Stimulated activated naive B cell treated with anti-CD40 and anti-IgM and Interleukin-4, amounts not matched to agents 10 μg/mL and 1 μg/mL and 100 μg/mL, for 72 hours (primary cell): ENCODE results near the gene ADCY4.

ENCODE experiments used
- ATAC-seq, 2 donors: fragments of 150-1000 bp; cut with Tn5 transposase; replicated peaks; 2 replicates each; pipeline ENCODE4 v1.10.0; 2021; ENCODE audit warnings: moderate library complexity in 1 of 2
- DNase-seq: peaks from one replicate; pipeline ENCODE4 v3.0.0; 2021
- H3K27ac Mint-ChIP-seq: one replicate; pipeline ENCODE4 v1.8.0; 2022; ENCODE audit warnings: mild to moderate bottlenecking, mixed read lengths
- H3K27me3 Mint-ChIP-seq, 2 donors: one replicate each; pipeline ENCODE4 v1.8.0; 2022; ENCODE audit warnings: mixed read lengths in 2 of 2
- H3K36me3 Mint-ChIP-seq, 2 donors: one replicate each; pipeline ENCODE4 v1.8.0; 2022; ENCODE audit warnings: mixed read lengths in 2 of 2, mild to moderate bottlenecking in 1 of 2
- H3K4me1 Mint-ChIP-seq, 2 donors: one replicate each; pipeline ENCODE4 v1.8.0; 2022; ENCODE audit warnings: mixed read lengths in 2 of 2, mild to moderate bottlenecking in 1 of 2
- H3K4me3 Mint-ChIP-seq, 2 donors: one replicate each; pipeline ENCODE4 v1.8.0; 2022; ENCODE audit warnings: mild to moderate bottlenecking in 2 of 2, mixed read lengths in 2 of 2, moderate library complexity in 1 of 2
- H3K9me3 Mint-ChIP-seq, 2 donors: one replicate each; pipeline ENCODE4 v1.8.0; 2022; ENCODE audit warnings: mixed read lengths in 2 of 2, mild to moderate bottlenecking in 1 of 2

ADCY4 gene

DNA sequence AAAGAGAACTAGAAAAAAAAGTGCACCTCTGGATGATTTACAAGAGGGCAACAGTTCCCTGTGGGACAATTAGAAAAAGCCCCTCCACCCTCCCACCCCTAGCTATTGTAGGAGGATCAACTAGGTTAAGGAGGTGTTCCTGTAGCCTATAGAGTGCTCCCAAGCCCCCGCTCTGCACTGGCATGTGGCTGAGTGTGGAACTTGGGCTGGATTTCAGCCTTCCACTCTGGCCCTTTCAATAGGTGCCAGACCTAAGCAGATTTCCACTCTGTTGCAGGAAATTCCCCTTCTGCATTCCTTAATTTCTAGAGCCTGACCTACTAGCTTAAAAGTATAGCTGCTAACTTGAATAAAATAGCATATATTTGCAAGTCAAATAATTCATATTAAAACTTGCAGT, 35.9 kb upstream of the ADCY4 start:
- H3K36me3 Mint-ChIP-seq, result no peaks in the 10 kb centered on the region
- ATAC-seq (no peak), DNase-seq (no peak)
- H3K4me3 Mint-ChIP-seq, result no peak overlapping the region
- H3K27me3 Mint-ChIP-seq, result peaks cover 13 to 14% of the 10 kb centered on the region in 2 donors
- no peaks in the 10 kb centered on the region for H3K9me3 Mint-ChIP-seq
- no peak overlapping the region for H3K27ac Mint-ChIP-seq
- H3K4me1 Mint-ChIP-seq, result peaks cover 24 to 28% of the 10 kb centered on the region in 2 donors

DNA sequence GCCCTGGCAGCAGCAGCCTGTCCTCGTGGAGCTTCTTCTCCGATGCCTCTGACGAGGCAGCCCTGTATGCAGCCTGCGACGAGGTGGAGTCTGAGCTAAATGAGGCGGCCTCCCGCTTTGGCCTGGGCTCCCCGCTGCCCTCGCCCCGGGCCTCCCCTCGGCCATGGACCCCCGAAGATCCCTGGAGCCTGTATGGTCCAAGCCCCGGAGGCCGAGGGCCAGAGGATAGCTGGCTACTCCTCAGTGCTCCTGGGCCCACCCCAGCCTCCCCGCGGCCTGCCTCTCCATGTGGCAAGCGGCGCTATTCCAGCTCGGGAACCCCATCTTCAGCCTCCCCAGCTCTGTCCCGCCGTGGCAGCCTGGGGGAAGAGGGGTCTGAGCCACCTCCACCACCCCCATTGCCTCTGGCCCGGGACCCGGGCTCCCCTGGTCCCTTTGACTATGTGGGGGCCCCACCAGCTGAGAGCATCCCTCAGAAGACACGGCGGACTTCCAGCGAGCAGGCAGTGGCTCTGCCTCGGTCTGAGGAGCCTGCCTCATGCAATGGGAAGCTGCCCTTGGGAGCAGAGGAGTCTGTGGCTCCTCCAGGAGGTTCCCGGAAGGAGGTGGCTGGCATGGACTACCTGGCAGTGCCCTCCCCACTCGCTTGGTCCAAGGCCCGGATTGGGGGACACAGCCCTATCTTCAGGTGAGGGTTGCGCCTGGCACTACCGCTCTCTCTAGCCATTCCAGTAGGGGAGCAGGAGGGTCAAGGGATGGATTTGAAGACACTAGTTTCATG, 35.2 kb upstream of the ADCY4 start:
- H3K36me3 Mint-ChIP-seq, result no peaks in the 10 kb centered on the region
- ATAC-seq (no peak), DNase-seq (no peak)
- no peak overlapping the region for H3K4me3 Mint-ChIP-seq
- no peak overlapping the region for H3K27ac Mint-ChIP-seq
- H3K4me1 Mint-ChIP-seq, result peaks cover 26 to 35% of the 10 kb centered on the region in 2 donors
- H3K9me3 Mint-ChIP-seq, result no peaks in the 10 kb centered on the region
- peaks cover 8 to 12% of the 10 kb centered on the region in 2 donors for H3K27me3 Mint-ChIP-seq

DNA sequence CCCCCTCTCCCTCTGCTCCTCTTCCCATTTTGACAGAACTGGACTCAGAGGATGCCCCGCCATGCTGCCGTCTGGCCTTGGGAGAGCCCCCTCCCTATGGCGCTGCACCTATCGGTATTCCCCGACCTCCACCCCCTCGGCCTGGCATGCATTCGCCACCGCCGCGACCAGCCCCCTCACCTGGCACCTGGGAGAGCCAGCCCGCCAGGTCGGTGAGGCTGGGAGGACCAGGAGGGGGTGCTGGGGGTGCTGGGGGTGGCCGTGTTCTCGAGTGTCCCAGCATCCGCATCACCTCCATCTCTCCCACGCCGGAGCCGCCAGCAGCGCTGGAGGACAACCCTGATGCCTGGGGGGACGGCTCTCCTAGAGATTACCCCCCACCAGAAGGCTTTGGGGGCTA, 34.6 kb upstream of the ADCY4 start:
- no peaks in the 10 kb centered on the region for H3K36me3 Mint-ChIP-seq
- ATAC-seq (no peak), DNase-seq (no peak)
- no peaks in the 10 kb centered on the region for H3K9me3 Mint-ChIP-seq
- peaks cover 26 to 38% of the 10 kb centered on the region in 2 donors for H3K4me1 Mint-ChIP-seq
- H3K27ac Mint-ChIP-seq, result no peak overlapping the region
- H3K27me3 Mint-ChIP-seq, result peaks cover 5 to 12% of the 10 kb centered on the region in 2 donors
- peak overlapping the region; percentile 51 to 78 for H3K4me3 Mint-ChIP-seq

DNA sequence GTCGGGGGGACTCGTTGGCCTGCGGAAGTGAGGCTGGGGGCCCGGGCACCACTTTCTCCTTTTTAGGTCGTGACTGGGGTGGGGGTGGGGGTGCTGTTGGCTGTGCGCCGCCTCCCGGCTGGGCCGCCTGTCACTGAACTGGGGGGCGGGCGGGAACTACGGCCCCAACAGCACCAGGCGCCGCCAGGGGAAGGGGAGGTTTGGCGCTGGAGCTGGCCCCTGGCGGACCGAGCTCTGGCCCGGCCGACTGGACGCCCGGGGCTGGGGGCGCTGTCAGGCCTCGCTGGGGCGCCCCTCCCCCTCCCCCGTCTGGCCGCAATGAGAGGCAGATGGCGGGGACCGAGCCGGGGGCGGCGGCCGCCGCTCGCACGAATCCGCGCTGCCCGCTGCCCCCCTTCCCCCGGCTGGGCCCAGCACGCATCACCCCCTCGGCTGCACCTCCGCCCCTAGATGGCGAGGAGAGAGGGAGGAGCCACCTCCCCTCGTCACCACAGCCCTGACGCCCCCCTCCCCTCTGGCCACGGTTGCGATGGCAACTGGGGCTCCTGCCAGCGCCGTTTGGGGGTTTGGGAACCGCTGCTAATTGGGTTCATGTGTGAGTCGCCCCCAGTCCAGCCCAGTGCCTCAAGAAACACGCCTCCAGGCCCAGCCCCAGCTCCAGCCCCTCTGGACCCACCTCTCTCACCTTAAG, 33.8 kb upstream of the ADCY4 start:
- Mint-ChIP-seq H3K4me1 (peaks cover 26 to 38% of the 10 kb centered on the region in 2 donors), H3K36me3 (no peaks in the 10 kb centered on the region), H3K27ac (peak overlapping the region; percentile 88), H3K9me3 (no peaks in the 10 kb centered on the region), H3K27me3 (peaks cover 5 to 12% of the 10 kb centered on the region in 2 donors), H3K4me3 (peak overlapping the region; percentile 78 to 80)
- DNase-seq, result peak; percentile 23
- peak in 1 of 2 donors; percentile 8 for ATAC-seq

DNA sequence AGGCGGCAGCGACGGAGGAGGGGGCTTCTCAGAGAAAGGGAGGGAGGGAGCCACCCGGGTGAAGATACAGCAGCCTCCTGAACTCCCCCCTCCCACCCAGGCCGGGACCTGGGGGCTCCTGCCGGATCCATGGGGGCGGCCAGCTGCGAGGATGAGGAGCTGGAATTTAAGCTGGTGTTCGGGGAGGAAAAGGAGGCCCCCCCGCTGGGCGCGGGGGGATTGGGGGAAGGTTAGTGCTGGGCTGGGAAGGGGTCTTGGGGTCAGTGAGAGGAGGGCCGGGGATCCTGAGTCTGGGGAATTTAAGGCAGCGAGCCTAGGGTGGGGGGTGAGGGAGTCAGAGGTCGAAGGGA, 33.3 kb upstream of the ADCY4 start:
- H3K27ac Mint-ChIP-seq, result peak overlapping the region; percentile 88
- peaks cover 5 to 12% of the 10 kb centered on the region in 2 donors for H3K27me3 Mint-ChIP-seq
- H3K9me3 Mint-ChIP-seq, result no peaks in the 10 kb centered on the region
- H3K4me3 Mint-ChIP-seq, result peak overlapping the region; percentile 77 to 80
- ATAC-seq (no peak), DNase-seq (no peak)
- no peaks in the 10 kb centered on the region for H3K36me3 Mint-ChIP-seq
- H3K4me1 Mint-ChIP-seq, result peaks cover 26 to 38% of the 10 kb centered on the region in 2 donors

DNA sequence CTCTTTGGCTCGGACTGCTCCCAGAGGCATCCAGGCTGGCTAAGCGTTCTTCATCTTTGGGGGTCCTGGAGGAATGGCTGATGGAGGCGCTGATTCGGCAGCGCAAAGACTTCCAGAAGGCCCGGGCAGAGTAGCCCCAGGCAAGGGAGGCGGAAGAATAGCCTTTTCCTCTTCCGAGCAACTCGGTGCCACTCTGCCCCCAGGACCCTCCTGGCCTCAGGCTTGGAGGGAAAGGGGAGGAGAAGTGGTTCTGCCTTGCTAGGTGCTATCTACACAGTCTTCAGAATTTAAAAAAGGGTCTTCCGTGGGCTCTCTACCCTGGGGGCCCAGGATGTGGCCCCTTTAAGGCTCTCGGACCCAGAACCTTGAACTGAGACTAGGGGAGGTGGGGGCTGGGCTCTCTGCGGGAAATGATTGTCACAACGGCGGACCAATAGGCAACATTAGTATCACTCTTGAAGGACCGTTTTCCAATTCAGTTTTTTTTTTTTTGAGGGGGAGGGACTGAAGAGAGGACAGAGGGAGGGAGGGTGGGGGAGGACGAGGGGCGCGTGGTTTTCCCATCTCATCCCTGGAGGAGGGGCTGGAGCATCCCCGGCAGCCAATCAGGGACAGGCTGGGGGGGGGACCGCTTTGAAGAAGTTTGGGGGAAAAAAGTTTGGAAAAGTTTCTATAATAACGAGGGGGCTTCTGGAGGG, 32.8 kb upstream of the ADCY4 start, which contains the start of gene NFATC4:
NFATC4 (plus strand) TSS at position 671 of the 698 bp plus-strand sequence. CDS start 157 bp downstream, outside the sequence.
- Mint-ChIP-seq H3K4me3 (peak within 1 kb of the TSS; percentile 78 to 80), H3K27ac (peak within 1 kb of the TSS; percentile 88), H3K36me3 (no peaks in the 10 kb centered on the region), H3K9me3 (no peaks in the 10 kb centered on the region), H3K27me3 (peaks cover 5 to 12% of the 10 kb centered on the region in 2 donors), H3K4me1 (peaks cover 26 to 38% of the 10 kb centered on the region in 2 donors)
- DNase-seq (peak; percentile 16), ATAC-seq (peak; percentile 13 to 35)

DNA sequence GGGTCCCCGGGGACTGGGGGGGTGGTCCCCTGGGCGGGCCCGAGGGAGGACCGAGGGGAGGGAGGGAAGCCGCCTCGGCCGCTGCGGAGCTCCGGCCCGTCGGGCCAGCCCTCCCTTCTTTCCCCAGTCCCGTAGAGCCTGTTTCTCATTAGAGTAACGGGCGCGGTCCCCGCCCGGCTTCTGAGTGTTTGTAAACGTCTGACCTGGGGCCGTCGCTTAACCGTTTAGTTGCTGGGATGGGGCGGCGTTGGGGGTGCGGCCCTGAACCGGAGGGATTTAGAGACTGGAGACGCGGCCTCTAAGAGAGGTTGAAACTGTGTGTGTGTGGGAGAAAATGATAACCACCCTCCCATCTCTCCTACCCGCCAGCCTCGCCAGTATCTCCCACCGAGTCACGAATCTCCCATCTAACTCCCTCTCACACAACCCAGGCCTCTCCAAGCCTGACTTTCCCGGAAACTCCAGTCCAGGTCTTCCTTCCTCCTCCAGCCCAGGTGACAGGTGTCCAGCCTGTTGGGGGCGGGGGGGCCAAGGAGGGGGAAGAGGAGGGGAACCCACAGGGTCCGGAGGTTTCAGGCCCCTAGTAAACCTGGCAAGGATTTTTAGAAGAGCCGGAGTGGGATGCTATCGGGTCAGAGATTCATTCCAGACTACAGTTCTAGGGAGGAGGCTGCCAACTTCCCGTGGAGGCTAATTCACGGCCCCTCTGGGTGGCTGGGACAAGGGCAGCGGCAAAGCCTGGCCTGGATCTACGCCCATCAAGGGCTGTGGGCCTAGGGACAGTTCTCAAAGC, 32.0 kb upstream of the ADCY4 start:
- peaks cover 26 to 38% of the 10 kb centered on the region in 2 donors for H3K4me1 Mint-ChIP-seq
- peak overlapping the region; percentile 66 for H3K27ac Mint-ChIP-seq
- H3K27me3 Mint-ChIP-seq, result peaks cover 8 to 12% of the 10 kb centered on the region in 2 donors
- peak overlapping the region; percentile 77 to 80 for H3K4me3 Mint-ChIP-seq
- DNase-seq (peak; percentile 91), ATAC-seq (peak; percentile 83 to 85)
- H3K9me3 Mint-ChIP-seq, result no peaks in the 10 kb centered on the region
- no peaks in the 10 kb centered on the region for H3K36me3 Mint-ChIP-seq

DNA sequence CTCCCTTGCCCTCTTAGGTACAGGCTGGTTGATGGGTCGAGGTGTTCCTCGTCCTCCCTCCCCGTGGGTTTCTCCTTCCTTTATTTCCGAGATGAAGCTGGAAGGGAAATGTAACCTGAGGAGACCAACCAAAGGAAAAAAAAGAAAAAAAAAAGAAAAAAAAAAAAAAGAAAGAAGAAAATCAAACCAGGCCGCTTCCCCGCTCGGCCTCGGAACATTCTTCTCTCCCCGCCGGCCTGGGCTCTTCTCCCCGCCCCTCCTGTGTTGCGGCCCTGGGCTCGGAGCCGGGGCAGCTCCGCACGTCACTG, 31.5 kb upstream of the ADCY4 start:
- H3K4me1 Mint-ChIP-seq, result peaks cover 26 to 38% of the 10 kb centered on the region in 2 donors
- H3K4me3 Mint-ChIP-seq, result peak overlapping the region; percentile 77 to 80
- DNase-seq (no peak), ATAC-seq (no peak)
- H3K27me3 Mint-ChIP-seq, result peaks cover 12 to 13% of the 10 kb centered on the region in 2 donors
- H3K36me3 Mint-ChIP-seq, result no peaks in the 10 kb centered on the region
- no peak overlapping the region for H3K27ac Mint-ChIP-seq
- no peaks in the 10 kb centered on the region for H3K9me3 Mint-ChIP-seq

DNA sequence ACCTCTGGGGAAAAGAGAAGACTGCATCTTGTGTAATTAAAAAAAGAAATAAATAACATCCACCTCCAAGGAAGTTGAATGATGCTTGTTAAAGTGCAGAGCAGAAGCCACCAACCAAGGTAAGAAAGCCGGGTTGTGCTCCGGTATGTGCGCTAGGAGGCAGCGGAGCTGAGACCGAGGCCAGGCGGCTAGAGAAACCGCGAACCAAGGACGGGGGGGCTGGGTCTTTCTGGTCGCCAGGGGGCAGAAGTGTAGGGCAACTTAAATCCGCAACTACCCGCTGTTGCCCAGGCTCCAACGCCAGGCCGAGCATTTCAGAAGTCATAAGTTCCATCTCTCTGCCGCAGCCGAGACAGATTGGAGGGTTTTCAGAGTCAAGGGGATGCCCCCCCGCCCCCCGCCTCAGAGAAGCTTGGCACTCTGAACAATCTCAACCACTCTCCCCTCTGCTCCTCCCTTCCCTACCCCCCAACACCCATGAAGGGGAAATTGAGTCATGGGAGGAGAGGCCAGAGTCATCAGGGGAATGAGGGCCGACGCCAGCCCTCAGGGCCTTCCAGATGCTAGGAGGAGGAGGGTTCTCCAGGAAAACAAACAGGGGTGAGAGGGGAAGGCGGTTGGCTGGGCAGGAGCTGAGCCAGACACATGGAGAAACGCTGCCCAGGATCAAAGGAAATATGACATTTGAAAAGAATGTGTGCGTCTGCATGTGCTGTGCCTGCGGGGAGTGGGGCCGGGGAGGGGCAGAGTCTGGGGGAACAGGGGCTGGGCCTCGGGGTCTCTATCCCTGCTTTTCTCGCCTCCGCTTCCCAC, 30.9 kb upstream of the ADCY4 start:
- peak; percentile 67 for DNase-seq
- Mint-ChIP-seq H3K4me3 (peak overlapping the region; percentile 77 to 80), H3K9me3 (no peaks in the 10 kb centered on the region), H3K27me3 (peaks cover 12 to 13% of the 10 kb centered on the region in 2 donors), H3K4me1 (peaks cover 26 to 38% of the 10 kb centered on the region in 2 donors), H3K27ac (peak overlapping the region; percentile 80), H3K36me3 (no peaks in the 10 kb centered on the region)
- ATAC-seq, result peak; percentile 55 to 56

DNA sequence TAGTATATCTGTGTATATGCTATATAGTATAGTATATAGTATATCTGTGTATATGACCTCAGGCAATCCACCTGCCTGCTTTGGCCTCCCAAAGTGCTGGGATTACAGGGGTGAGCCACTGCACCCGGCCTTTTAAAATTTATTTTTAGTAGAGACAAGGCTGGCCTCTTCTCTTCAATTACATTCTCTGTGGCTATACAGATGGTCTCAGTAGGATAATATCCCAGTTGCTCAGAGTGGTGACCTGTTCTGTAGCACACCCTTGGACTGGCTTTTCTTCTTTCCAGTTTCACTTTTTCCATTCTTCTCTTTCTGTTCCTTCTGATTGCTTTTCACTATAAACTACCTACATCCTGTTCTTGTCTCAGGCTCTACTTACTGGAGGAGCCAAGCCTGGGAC, 30.0 kb upstream of the ADCY4 start:
- Mint-ChIP-seq H3K9me3 (no peaks in the 10 kb centered on the region), H3K27ac (no peak overlapping the region), H3K4me1 (peaks cover 26 to 38% of the 10 kb centered on the region in 2 donors), H3K36me3 (no peaks in the 10 kb centered on the region), H3K27me3 (peaks cover 12 to 13% of the 10 kb centered on the region in 2 donors), H3K4me3 (no peak overlapping the region)
- no peak for ATAC-seq
- no peak for DNase-seq

DNA sequence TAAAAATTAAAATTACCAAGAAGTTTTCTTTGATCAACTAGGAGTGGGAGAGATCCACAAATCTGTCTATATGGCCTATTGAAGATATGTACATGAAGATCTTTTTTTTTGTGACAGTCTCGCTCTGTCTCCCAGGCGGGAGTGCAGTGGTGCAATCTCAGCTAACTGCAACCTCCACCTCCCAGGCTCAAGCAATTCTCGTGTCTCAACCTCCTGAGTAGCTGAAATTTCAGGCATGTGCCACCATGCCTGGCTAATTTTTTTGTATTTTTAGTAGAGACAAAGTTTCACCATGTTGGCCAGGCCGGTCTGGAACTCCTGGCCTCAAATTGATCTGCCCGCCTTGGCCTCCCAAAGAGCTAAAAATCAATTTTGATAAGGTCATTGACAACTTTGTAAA, 28.5 kb upstream of the ADCY4 start:
- H3K27me3 Mint-ChIP-seq, result peaks cover 12 to 16% of the 10 kb centered on the region in 2 donors
- DNase-seq, result no peak
- H3K9me3 Mint-ChIP-seq, result no peaks in the 10 kb centered on the region
- no peak overlapping the region for H3K4me3 Mint-ChIP-seq
- H3K4me1 Mint-ChIP-seq, result peaks cover 21 to 36% of the 10 kb centered on the region in 2 donors
- no peaks in the 10 kb centered on the region for H3K36me3 Mint-ChIP-seq
- ATAC-seq, result no peak
- H3K27ac Mint-ChIP-seq, result no peak overlapping the region

DNA sequence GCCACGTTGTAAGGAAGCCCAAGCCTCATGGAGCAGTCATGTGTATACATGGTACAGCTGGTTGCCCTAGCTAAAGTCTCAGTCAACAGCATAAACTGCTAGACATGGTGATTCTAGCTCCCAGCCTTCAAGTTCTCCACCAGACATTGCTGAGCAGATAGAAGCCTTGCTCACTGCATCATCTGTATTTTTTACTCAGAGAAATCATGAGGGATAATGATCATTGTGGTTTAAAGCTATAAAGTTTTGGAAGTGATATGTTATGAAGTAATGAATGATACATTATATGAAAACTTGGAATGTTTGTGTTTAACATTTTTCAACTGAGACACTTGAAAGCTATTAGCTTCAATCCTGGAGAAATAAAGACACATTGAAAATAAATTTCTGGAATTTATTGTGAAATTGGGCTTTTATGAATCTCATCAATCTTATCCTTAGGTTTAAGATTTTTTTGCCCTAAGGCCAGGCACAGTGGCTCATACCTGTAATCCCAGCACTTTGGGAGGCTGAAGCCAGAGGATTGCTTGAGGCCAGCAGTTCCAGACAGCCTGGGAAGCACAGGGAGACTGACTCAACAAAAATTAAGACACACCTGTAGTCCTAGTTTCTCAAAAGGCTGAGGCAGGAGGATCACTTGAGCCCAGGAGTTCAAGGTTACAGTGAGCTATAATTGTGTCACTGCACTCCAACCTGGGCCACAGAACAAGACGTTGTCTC, 27.5 kb upstream of the ADCY4 start:
- DNase-seq (no peak), ATAC-seq (no peak)
- no peaks in the 10 kb centered on the region for H3K36me3 Mint-ChIP-seq
- no peak overlapping the region for H3K27ac Mint-ChIP-seq
- no peaks in the 10 kb centered on the region for H3K9me3 Mint-ChIP-seq
- no peak overlapping the region for H3K4me3 Mint-ChIP-seq
- H3K4me1 Mint-ChIP-seq, result peaks cover 13 to 26% of the 10 kb centered on the region in 2 donors
- H3K27me3 Mint-ChIP-seq, result peaks cover 2 to 23% of the 10 kb centered on the region in 2 donors

DNA sequence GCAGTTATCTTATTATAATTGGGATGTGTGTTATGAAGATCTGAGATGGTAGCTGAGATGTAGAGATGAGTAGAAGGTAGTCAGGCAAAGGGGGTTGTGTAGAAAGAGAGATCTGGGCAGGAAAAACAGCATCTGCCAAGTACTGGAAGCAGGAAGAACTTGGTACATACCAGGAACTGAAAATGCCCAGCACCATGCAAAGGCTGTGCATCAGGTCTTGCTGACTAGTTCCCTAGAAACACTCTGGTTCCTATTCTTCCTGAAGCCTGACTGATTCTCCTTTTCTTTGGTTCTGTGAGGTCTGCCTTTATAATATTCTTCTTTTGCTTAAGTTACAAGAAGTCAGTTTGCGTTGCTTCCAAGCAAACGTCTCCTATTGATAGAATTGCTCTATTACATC, 26.5 kb upstream of the ADCY4 start:
- ATAC-seq, result no peak
- H3K27ac Mint-ChIP-seq, result no peak overlapping the region
- H3K36me3 Mint-ChIP-seq, result no peaks in the 10 kb centered on the region
- H3K4me3 Mint-ChIP-seq, result no peak overlapping the region
- peaks cover 6 to 15% of the 10 kb centered on the region in 2 donors for H3K4me1 Mint-ChIP-seq
- H3K9me3 Mint-ChIP-seq, result no peaks in the 10 kb centered on the region
- peaks cover 0 to 26% of the 10 kb centered on the region in 2 donors for H3K27me3 Mint-ChIP-seq
- DNase-seq, result no peak
